Colon (tissue), 2 donors: ENCODE results near the gene SPRN.

Experiments
- FAIRE-seq: peaks from 2 replicates; lab custom pipeline; 2012; peaks lifted over from hg19 to GRCh38; lab: Jason Lieb, UNC
- donor health status: control.
- donor health status: control.

Gene SPRN

DNA sequence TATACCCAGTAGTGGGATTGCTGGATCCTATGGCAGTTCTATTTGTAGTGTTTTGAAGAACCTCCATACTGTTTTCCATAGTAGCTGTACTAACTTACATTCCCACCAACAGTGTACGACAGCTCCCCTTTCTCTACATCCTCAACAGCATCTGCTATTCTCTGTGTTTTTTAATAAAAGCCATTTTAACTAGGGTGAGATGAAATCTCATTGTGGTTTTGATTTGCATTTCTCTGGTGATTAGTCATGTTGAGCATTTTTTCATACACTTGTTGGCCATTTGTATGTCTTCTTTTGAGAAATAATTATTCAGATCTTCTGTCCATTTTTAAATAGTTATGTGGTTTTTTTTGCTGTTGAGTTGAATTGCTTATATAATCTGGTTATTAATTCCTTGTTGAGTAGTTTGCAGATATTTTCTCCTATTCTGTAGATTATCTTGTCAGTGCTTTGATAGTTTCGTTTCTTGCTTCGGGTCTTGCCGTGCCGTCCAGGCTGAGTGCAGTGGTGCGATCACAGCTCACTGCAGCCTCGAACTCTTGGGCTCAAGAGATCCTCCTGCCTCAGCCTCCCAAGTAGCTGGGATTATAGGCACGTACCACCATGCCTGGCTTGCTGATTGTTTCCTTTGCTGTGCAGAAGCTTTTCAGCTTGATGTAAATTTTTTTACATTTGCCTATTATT lies 18.4 kb downstream of the SPRN start:
- no peak for FAIRE-seq

- FAIRE-seq, result no peak
Measured at GRCh38 chr10:133405272-133405671, 19.2 kb downstream of the SPRN start.

DNA sequence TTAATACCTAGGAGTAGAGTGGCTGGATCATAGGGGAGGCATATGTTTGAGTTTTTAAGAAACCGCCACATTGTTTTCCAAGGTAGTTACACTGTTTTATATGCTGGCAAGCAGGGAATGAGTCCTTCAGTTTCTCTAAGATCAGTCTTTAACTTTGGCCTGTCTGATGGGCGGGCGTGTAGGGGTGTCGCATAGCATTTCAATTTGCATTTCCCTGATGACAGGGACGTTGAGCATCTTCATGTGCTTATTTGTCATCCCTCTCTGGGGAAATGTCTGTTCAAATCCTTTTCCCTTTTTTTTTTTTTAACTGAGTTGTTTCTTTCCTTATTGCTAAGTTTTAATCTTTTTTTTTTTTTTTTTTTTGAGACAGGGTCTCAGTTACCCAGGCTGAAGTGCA lies 20.6 kb downstream of the SPRN start:
- no peak for FAIRE-seq

- FAIRE-seq, result no peak
Measured at GRCh38 chr10:133403359-133403758, 21.1 kb downstream of the SPRN start.

GRCh38 chr10:133401981-133402725 lies 22.3 kb downstream of the SPRN start:
- no peak for FAIRE-seq

- no peak for FAIRE-seq
Measured at GRCh38 chr10:133401500-133401899, 22.9 kb downstream of the SPRN start.

GRCh38 chr10:133400624-133401424 lies 23.6 kb downstream of the SPRN start:
- no peak for FAIRE-seq

DNA sequence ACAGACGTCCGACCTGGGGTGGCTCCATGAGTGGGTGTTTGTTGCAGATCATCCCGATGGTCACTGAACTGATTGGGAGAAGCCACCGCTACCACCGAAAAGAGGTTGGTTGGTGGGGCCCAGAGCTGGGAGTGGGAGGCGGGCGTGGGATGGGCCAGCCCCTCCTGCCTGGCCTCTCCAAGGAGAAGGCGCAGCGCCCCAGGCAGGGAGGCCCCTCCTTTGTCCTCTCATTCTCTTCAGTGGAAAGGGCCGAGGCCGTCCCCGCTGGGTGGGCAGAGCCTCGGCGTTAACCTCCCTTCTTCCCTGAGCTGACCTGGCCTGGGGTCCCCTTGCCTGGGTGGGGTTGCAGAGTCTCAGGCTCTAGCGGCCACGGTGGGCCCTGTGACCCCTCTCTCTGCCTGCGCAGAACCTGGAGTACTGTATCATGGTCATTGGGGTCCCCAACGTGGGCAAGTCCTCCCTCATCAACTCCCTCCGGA lies 25.3 kb downstream of the SPRN start:
- FAIRE-seq, result no peak

DNA sequence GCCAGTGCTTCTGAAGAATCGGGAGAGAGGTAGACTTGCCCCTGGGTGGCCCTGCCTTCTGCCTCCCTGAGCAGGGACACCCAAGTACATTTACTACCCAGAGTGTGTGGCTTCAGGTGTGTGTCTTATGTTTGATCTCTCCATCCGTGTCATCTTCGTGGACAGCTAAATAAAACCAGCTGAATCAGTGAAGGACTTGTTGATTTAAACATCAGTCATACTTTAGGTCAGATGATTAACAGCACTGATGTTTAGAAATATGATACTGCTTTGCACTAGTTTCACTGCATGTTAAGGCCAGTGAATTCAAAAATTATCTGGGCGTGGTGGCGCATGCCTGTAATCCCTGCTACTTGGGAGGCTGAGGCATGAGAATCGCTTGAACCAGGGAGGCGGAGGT lies 26.5 kb downstream of the SPRN start:
- no peak for FAIRE-seq

DNA sequence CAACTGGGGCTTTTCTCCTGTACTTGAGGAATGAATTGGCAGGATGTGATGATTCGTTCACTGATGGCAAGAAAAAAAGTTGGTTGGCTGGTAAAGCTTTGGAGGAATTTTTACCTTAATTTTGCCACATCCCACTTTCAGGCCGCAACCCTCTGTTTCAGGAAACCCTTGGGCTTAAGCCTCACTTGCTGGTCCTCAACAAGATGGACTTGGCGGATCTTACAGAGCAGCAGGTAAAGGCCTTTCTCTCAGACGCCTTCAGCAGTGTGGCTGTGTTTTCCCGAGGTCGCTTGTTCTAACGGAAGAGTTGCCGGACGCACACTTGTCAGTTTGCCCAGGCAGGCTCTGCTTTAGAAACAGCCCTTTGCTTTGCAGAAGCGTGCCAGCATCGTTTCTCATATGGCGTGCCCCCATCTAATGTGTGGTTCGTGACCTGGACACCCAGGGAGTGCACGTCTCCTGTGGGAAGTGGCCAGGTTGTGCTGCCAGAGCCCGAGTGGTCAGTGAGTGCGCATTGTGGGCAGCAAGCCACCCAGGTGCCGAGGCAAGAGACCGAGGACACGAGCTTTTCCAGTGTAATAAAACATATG lies 28.3 kb downstream of the SPRN start:
- no peak for FAIRE-seq

DNA sequence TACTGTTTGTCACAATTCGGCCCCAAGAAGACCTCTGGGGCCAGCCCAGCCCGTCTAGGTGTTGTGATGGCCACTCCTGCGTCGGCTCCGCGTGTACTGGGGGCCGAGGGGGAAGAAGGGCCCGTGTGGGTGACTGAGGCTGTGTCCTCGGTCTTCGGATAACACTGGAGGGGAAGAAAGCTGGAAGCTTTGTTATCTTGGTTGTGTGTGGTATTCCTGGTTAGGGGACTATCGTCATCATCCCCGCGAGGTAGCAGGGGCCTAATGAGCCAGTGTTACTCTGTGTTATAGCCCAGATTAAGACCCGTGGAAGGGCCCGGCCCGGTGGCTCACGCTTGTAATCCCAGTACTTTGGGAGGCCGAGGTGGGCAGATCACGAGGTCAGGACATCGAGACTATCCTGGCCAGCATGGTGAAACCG lies 29.6 kb downstream of the SPRN start:
- FAIRE-seq, result no peak

GRCh38 chr10:133394064-133394663 lies 30.3 kb downstream of the SPRN start, which contains the start of gene MTG1:
Gene MTG1 (plus strand): TSS chr10:133394157. CDS start chr10:133394221, 64 bp downstream.
- FAIRE-seq, result no peak

GRCh38 chr10:133393401-133394063 lies 30.9 kb downstream of the SPRN start:
- no peak for FAIRE-seq

- no peak for FAIRE-seq
Measured at GRCh38 chr10:133391761-133392518, 32.5 kb downstream of the SPRN start.

DNA sequence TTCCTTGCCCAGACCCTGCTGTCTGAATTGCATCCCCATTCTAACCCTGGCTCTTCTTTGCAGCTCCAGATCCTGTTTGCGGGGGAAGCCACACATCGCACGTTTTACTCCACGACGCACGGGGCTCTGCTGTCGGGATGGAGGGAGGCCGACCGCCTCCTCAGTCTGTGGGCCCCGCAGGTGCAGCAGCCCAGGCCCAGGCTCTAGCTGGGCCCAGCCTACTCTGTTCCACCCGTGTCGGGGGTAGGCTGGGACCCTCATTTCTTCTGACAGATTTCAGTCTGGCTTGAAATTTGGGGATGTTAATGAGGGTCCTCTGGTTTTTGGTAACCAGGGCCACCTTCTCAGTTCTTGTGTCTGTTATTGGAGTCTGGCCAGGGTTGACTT lies 33.2 kb downstream of the SPRN start:
- FAIRE-seq, result no peak

DNA sequence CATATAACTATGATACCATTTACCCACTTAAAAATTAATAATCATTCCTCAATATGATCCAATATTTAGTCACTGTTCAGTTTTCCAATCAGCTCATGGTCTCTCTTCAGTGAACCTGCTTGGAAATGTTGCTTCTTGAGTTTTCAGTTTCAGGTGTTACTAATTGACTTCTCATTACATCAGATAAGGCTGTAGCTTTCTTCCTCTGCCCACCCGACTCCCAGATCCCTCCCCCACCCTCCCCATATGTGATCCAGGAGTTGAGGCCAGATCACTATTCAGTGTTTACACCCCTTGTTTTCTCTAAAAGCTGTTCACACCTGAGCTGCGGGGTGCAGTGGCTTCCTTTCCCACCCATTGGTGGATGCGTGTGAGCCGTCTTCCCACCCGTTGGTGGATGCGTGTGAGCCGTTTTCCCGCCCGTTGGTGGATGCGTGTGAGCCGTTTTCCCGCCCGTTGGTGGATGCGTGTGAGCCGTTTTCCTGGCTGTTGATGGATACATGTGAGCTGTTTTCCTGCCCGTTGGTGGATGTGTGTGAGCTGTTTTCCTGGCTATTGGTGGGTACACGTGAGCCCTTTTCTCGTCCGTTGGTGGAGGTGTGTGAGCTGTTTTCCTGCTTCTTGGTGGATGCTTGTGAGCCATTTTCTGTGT lies 33.7 kb downstream of the SPRN start:
- FAIRE-seq, result no peak

GRCh38 chr10:133388973-133389818 lies 35.2 kb downstream of the SPRN start:
- FAIRE-seq, result no peak

DNA sequence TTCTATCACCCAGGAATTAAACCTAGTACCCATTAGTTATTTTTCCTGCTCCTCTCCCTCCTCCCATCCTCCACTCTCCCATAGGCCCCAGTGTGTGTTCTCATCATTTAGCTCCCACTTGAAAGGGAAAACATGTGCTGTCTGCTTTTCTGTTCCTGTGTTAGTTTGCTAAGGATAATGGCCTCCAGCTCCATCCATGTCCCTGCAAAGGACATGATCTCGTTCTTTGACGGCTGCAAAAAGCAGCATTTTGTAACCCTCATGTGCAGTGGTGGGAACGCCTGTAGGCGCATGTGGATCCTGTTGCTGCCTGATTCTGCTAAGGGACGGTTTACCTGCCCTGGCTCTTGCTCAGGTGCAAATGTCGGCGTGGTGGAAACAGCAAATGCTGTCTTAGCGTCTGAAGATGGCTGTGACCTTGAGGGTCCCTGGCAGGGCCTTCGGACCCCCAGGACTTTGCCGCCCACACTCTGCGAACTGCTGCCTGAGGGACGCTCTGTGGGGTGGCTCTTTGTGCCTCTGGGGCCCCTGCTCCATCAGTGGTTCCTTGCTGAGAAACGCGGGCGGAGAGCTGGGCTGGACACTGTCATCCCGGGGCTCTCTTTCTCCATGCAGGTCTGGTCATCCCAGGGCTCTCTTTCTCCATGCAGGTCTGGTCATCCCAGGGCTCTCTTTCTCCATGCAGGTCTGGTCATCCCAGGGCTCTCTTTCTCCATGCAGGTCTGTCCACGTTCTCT lies 36.0 kb downstream of the SPRN start:
- FAIRE-seq, result no peak
